Ishikawa (cell line): ENCODE data around the gene SEMA6A.

Experiments used
- CEBPB ChIP-seq: IDR thresholded peaks from 2 replicates; pipeline ENCODE4 v1.6.1; 2012
- CREB1 ChIP-seq: IDR thresholded peaks from 2 replicates; pipeline ENCODE4 v1.6.1; 2012; ENCODE audit warnings: low read depth
- EP300 ChIP-seq: IDR thresholded peaks from 2 replicates; pipeline ENCODE4 v1.6.1; 2012; ENCODE audit warnings: borderline replicate concordance
- TAF1 ChIP-seq: IDR thresholded peaks from 2 replicates; pipeline ENCODE4 v1.6.1; 2012; ENCODE audit warnings: low read depth, mild to moderate bottlenecking
- YY1 ChIP-seq: IDR thresholded peaks from 2 replicates; pipeline ENCODE4 v1.6.1; 2012; ENCODE audit warnings: low read depth
- ZBTB7A ChIP-seq: IDR thresholded peaks from 2 replicates; pipeline ENCODE4 v1.6.1; 2012; ENCODE audit warnings: low read depth
- TF ChIP-seq, protein P1 (sequence below): IDR thresholded peaks from 2 replicates; pipeline ENCODE4 v1.6.1; 2012; ENCODE audit warnings: low read depth, mild to moderate bottlenecking
- TF ChIP-seq, protein P2 (sequence below): IDR thresholded peaks from 2 replicates; pipeline ENCODE4 v1.6.1; 2012
- TF ChIP-seq, protein P3 (sequence below): IDR thresholded peaks from 2 replicates; pipeline ENCODE4 v1.6.1; 2012

- TF ChIP-seq, protein P1, sequence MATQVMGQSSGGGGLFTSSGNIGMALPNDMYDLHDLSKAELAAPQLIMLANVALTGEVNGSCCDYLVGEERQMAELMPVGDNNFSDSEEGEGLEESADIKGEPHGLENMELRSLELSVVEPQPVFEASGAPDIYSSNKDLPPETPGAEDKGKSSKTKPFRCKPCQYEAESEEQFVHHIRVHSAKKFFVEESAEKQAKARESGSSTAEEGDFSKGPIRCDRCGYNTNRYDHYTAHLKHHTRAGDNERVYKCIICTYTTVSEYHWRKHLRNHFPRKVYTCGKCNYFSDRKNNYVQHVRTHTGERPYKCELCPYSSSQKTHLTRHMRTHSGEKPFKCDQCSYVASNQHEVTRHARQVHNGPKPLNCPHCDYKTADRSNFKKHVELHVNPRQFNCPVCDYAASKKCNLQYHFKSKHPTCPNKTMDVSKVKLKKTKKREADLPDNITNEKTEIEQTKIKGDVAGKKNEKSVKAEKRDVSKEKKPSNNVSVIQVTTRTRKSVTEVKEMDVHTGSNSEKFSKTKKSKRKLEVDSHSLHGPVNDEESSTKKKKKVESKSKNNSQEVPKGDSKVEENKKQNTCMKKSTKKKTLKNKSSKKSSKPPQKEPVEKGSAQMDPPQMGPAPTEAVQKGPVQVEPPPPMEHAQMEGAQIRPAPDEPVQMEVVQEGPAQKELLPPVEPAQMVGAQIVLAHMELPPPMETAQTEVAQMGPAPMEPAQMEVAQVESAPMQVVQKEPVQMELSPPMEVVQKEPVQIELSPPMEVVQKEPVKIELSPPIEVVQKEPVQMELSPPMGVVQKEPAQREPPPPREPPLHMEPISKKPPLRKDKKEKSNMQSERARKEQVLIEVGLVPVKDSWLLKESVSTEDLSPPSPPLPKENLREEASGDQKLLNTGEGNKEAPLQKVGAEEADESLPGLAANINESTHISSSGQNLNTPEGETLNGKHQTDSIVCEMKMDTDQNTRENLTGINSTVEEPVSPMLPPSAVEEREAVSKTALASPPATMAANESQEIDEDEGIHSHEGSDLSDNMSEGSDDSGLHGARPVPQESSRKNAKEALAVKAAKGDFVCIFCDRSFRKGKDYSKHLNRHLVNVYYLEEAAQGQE = no peak
- TF ChIP-seq EP300 (no peak), CEBPB (no peak), TAF1 (no peak), ZBTB7A (no peak), YY1 (no peak), CREB1 (no peak)
- TF ChIP-seq, protein P2, sequence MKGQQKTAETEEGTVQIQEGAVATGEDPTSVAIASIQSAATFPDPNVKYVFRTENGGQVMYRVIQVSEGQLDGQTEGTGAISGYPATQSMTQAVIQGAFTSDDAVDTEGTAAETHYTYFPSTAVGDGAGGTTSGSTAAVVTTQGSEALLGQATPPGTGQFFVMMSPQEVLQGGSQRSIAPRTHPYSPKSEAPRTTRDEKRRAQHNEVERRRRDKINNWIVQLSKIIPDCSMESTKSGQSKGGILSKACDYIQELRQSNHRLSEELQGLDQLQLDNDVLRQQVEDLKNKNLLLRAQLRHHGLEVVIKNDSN = no peak
- TF ChIP-seq, protein P3, sequence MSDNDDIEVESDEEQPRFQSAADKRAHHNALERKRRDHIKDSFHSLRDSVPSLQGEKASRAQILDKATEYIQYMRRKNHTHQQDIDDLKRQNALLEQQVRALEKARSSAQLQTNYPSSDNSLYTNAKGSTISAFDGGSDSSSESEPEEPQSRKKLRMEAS = no peak
These were observed 15.4 kb downstream of the SEMA6A start for GRCh38 chr5:116559239-116559638.
